Inferior parietal cortex (tissue), 1 donor: ENCODE results near the gene DZIP1L.

Source experiments
- DNase-seq: peaks from one replicate; pipeline ENCODE4 v3.0.0-alpha.2; 2016; ENCODE audit errors: extremely low spot score

DZIP1L gene

GRCh38 chr3:138068579-138069174 lies 46.7 kb downstream of the DZIP1L start:
- DNase-seq: peak; percentile 85

GRCh38 chr3:138068046-138068445 lies 47.4 kb downstream of the DZIP1L start:
- DNase-seq: no peak

- no peak for DNase-seq
Observed at GRCh38 chr3:138066972-138067371, 48.4 kb downstream of the DZIP1L start.

- no peak for DNase-seq
Observed at GRCh38 chr3:138066383-138066782, 49.0 kb downstream of the DZIP1L start.

- DNase-seq: no peak
Observed at GRCh38 chr3:138065949-138066348, 49.5 kb downstream of the DZIP1L start.

- no peak for DNase-seq
Observed at GRCh38 chr3:138063416-138063815, 52.0 kb downstream of the DZIP1L start.

- DNase-seq: no peak
Observed at GRCh38 chr3:138062626-138063025, 52.8 kb downstream of the DZIP1L start.

GRCh38 chr3:138062037-138062436 lies 53.4 kb downstream of the DZIP1L start:
- no peak for DNase-seq

- no peak for DNase-seq
Observed at GRCh38 chr3:138060792-138061191, 54.6 kb downstream of the DZIP1L start.

- no peak for DNase-seq
Observed at GRCh38 chr3:138059261-138059660, 56.1 kb downstream of the DZIP1L start.

GRCh38 chr3:138057384-138057783 lies 58.0 kb downstream of the DZIP1L start:
- DNase-seq: no peak

- DNase-seq: no peak
Observed at GRCh38 chr3:138054057-138054456, 61.4 kb downstream of the DZIP1L start.

- peak; percentile 31 for DNase-seq
Observed at GRCh38 chr3:138051947-138052802, 63.2 kb downstream of the DZIP1L start.

GRCh38 chr3:138049157-138049919 lies 66.1 kb downstream of the DZIP1L start:
- no peak for DNase-seq

- DNase-seq: no peak
Observed at GRCh38 chr3:138047596-138048158, 67.7 kb downstream of the DZIP1L start.

- DNase-seq: no peak
Observed at GRCh38 chr3:138046955-138047354, 68.5 kb downstream of the DZIP1L start.

GRCh38 chr3:138046085-138046484 lies 69.3 kb downstream of the DZIP1L start:
- no peak for DNase-seq

GRCh38 chr3:138043266-138044029 lies 72.0 kb downstream of the DZIP1L start:
- DNase-seq: no peak

- DNase-seq: no peak
Observed at GRCh38 chr3:138042043-138042442, 73.4 kb downstream of the DZIP1L start.

GRCh38 chr3:138038725-138039462 lies 76.5 kb downstream of the DZIP1L start:
- DNase-seq: no peak

GRCh38 chr3:138036572-138036971 lies 78.8 kb downstream of the DZIP1L start:
- DNase-seq: no peak
